ENCODE data around the gene KREMEN2. TPM values are rescaled to one million over a fixed set of nuclear protein-coding genes. Genes with fewer than 3 reads are reported as not detected.

Gene KREMEN2
- total RNA-seq, 1 donor from 2014 or later: 8.0 TPM

GRCh38 chr16:2919511-2920255 is 44.4 kb upstream of the KREMEN2 start:
- TF ChIP-seq, protein P1, sequence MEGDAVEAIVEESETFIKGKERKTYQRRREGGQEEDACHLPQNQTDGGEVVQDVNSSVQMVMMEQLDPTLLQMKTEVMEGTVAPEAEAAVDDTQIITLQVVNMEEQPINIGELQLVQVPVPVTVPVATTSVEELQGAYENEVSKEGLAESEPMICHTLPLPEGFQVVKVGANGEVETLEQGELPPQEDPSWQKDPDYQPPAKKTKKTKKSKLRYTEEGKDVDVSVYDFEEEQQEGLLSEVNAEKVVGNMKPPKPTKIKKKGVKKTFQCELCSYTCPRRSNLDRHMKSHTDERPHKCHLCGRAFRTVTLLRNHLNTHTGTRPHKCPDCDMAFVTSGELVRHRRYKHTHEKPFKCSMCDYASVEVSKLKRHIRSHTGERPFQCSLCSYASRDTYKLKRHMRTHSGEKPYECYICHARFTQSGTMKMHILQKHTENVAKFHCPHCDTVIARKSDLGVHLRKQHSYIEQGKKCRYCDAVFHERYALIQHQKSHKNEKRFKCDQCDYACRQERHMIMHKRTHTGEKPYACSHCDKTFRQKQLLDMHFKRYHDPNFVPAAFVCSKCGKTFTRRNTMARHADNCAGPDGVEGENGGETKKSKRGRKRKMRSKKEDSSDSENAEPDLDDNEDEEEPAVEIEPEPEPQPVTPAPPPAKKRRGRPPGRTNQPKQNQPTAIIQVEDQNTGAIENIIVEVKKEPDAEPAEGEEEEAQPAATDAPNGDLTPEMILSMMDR (IDR thresholded peaks at IDR 0.05; ENCODE audit: insufficient read depth, low read depth, low read length): peak; percentile 95
- TF ChIP-seq EZH2 (IDR thresholded peaks at IDR 0.05; ENCODE audit: insufficient read depth, low read length): no peak
- Mint-ChIP-seq H3K4me3 (ENCODE audit: unreplicated experiment) (no peak overlapping the region), H3K9me3 (ENCODE audit: unreplicated experiment) (no peaks in the 10 kb centered on the region), H3K27ac (ENCODE audit: unreplicated experiment) (peak overlapping the region; percentile 30), H3K4me1 (ENCODE audit: low read depth, unreplicated experiment) (peaks cover 11% of the 10 kb centered on the region), H3K36me3 (ENCODE audit: low read depth, unreplicated experiment) (peaks cover 10% of the 10 kb centered on the region), H3K27me3 (ENCODE audit: low read depth, unreplicated experiment) (no peaks in the 10 kb centered on the region)
- Histone ChIP-seq H3K9me3 (ENCODE audit: insufficient read depth, low read depth, low read length) (no peaks in the 10 kb centered on the region), H2AFZ (ENCODE audit: low read depth, low read length) (no peak overlapping the region), H3K27ac (ENCODE audit: low read depth, low read length) (no peak overlapping the region), H4K20me1 (ENCODE audit: insufficient read depth, low read length) (peaks cover 25% of the 10 kb centered on the region), H3K79me2 (ENCODE audit: insufficient read depth, low read length) (peaks cover 13% of the 10 kb centered on the region), H3K4me2 (ENCODE audit: low read length) (no peak overlapping the region), H3K9ac (ENCODE audit: low read length) (no peak overlapping the region), H3K4me1 (ENCODE audit: insufficient read depth, low read length) (peaks cover 7% of the 10 kb centered on the region), H3K4me3 (ENCODE audit: insufficient read depth, low read depth, low read length) (no peak overlapping the region), H3K27me3 (ENCODE audit: insufficient read depth, low read length) (no peaks in the 10 kb centered on the region), H3K36me3 (ENCODE audit: insufficient read depth, low read length) (peaks cover 9% of the 10 kb centered on the region)
- FAIRE-seq (no peak), DNase-seq (ENCODE audit: low read depth) (peak; percentile 34)

GRCh38 chr16:2923481-2923880 is 40.6 kb upstream of the KREMEN2 start:
- H3K36me3 Mint-ChIP-seq (ENCODE audit: low read depth, unreplicated experiment): peaks cover 22% of the 10 kb centered on the region
- H3K27ac Mint-ChIP-seq (ENCODE audit: unreplicated experiment): no peak overlapping the region

More at GRCh38 chr16:2923481-2923880, 40.6 kb upstream of the KREMEN2 start:
- Mint-ChIP-seq H3K4me3 (ENCODE audit: unreplicated experiment) (no peak overlapping the region), H3K27me3 (ENCODE audit: low read depth, unreplicated experiment) (no peaks in the 10 kb centered on the region), H3K4me1 (ENCODE audit: low read depth, unreplicated experiment) (no peaks in the 10 kb centered on the region), H3K9me3 (ENCODE audit: unreplicated experiment) (peaks cover 11% of the 10 kb centered on the region)
- Histone ChIP-seq H3K4me1 (ENCODE audit: insufficient read depth, low read length) (peaks cover 6% of the 10 kb centered on the region), H3K36me3 (ENCODE audit: insufficient read depth, low read length) (peaks cover 9% of the 10 kb centered on the region), H2AFZ (ENCODE audit: low read depth, low read length) (no peak overlapping the region), H3K27me3 (ENCODE audit: insufficient read depth, low read length) (no peaks in the 10 kb centered on the region), H3K9ac (ENCODE audit: low read length) (no peak overlapping the region), H3K79me2 (ENCODE audit: insufficient read depth, low read length) (peaks cover 17% of the 10 kb centered on the region), H3K9me3 (ENCODE audit: insufficient read depth, low read depth, low read length) (no peaks in the 10 kb centered on the region), H3K4me3 (ENCODE audit: insufficient read depth, low read depth, low read length) (no peak overlapping the region), H3K27ac (ENCODE audit: low read depth, low read length) (no peak overlapping the region), H4K20me1 (ENCODE audit: insufficient read depth, low read length) (peaks cover 41% of the 10 kb centered on the region), H3K4me2 (ENCODE audit: low read length) (no peak overlapping the region)
- TF ChIP-seq EZH2 (IDR thresholded peaks at IDR 0.05; ENCODE audit: insufficient read depth, low read length): no peak
- TF ChIP-seq, protein P1 (IDR thresholded peaks at IDR 0.05; ENCODE audit: insufficient read depth, low read depth, low read length): no peak
- no peak for FAIRE-seq
- no peak for DNase-seq (ENCODE audit: low read depth)
